ENCODE results near the gene NFIA.

NFIA gene

GRCh38 chr1:61293197-61293596, 210.8 kb downstream of the NFIA start:
- no peak overlapping the region for H3K4me3 ChIP-seq (ENCODE audit: insufficient read depth, low read depth, low read length)
- peaks cover 4% of the 10 kb centered on the region for H3K4me1 ChIP-seq (ENCODE audit: control insufficient read depth, insufficient read depth, low read length)
- 87 to 90% methylated on average over 2 of the region's 2 CpGs for WGBS, 2 experiments
- no peaks in the 10 kb centered on the region for H3K36me3 ChIP-seq (ENCODE audit: control insufficient read depth, insufficient read depth, low read length)
- no peaks in the 10 kb centered on the region for H3K9me3 ChIP-seq (ENCODE audit: control insufficient read depth, low read length)
- no peaks in the 10 kb centered on the region for H3K27me3 ChIP-seq (ENCODE audit: control insufficient read depth, insufficient read depth, low read length, poor library complexity, severe bottlenecking)
- no peak overlapping the region for H3K27ac ChIP-seq (ENCODE audit: insufficient read depth, low read depth, low read length, poor library complexity, severe bottlenecking)

GRCh38 chr1:61293986-61294504, 211.7 kb downstream of the NFIA start:
- Histone ChIP-seq H3K36me3 (ENCODE audit: control insufficient read depth, insufficient read depth, low read length) (no peaks in the 10 kb centered on the region), H3K4me1 (ENCODE audit: control insufficient read depth, insufficient read depth, low read length) (peaks cover 4% of the 10 kb centered on the region), H3K4me3 (ENCODE audit: insufficient read depth, low read depth, low read length) (no peak overlapping the region), H3K27me3 (ENCODE audit: control insufficient read depth, insufficient read depth, low read length, poor library complexity, severe bottlenecking) (no peaks in the 10 kb centered on the region), H3K9me3 (ENCODE audit: control insufficient read depth, low read length) (no peaks in the 10 kb centered on the region), H3K27ac (ENCODE audit: insufficient read depth, low read depth, low read length, poor library complexity, severe bottlenecking) (no peak overlapping the region)
- whole genome bisulfite sequencing, 2 experiments, result 80 to 95% methylated on average over 1 to 2 of the region's 2 CpGs

DNA sequence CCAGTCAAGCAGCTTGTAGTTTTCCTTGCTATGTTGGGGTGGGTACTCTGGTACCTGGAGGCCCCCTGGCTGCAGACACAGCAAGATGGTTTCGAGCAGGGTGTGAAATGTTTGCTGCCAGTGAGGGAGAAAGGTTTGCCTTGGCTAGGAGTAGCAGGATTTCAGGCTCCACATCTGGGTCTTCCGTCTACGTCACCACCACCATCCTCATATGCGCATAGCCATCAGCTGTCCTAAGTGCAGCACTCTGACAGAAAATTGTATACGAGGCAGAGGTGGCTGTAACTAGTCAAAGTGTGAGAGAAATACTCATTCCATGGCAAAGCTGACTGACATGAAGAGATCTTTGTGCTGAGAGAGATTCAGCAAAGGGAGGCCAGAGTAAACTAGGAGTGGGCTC, 212.6 kb downstream of the NFIA start:
- H3K27me3 ChIP-seq (ENCODE audit: control insufficient read depth, insufficient read depth, low read length, poor library complexity, severe bottlenecking), result no peaks in the 10 kb centered on the region
- H3K4me1 ChIP-seq (ENCODE audit: control insufficient read depth, insufficient read depth, low read length), result peaks cover 4% of the 10 kb centered on the region
- no peak overlapping the region for H3K4me3 ChIP-seq (ENCODE audit: insufficient read depth, low read depth, low read length)
- no peaks in the 10 kb centered on the region for H3K36me3 ChIP-seq (ENCODE audit: control insufficient read depth, insufficient read depth, low read length)
- 87 to 91% methylated on average over 5 of the region's 5 CpGs for WGBS, 2 experiments
- no peak overlapping the region for H3K27ac ChIP-seq (ENCODE audit: insufficient read depth, low read depth, low read length, poor library complexity, severe bottlenecking)
- no peaks in the 10 kb centered on the region for H3K9me3 ChIP-seq (ENCODE audit: control insufficient read depth, low read length)

GRCh38 chr1:61295818-61296537, 213.6 kb downstream of the NFIA start:
- Histone ChIP-seq H3K36me3 (ENCODE audit: control insufficient read depth, insufficient read depth, low read length) (no peaks in the 10 kb centered on the region), H3K27me3 (ENCODE audit: control insufficient read depth, insufficient read depth, low read length, poor library complexity, severe bottlenecking) (no peaks in the 10 kb centered on the region), H3K4me1 (ENCODE audit: control insufficient read depth, insufficient read depth, low read length) (no peaks in the 10 kb centered on the region), H3K27ac (ENCODE audit: insufficient read depth, low read depth, low read length, poor library complexity, severe bottlenecking) (no peak overlapping the region), H3K9me3 (ENCODE audit: control insufficient read depth, low read length) (no peaks in the 10 kb centered on the region), H3K4me3 (ENCODE audit: insufficient read depth, low read depth, low read length) (no peak overlapping the region)
- WGBS, 2 experiments, result 19 to 27% methylated on average over 2 of the region's 2 CpGs

DNA sequence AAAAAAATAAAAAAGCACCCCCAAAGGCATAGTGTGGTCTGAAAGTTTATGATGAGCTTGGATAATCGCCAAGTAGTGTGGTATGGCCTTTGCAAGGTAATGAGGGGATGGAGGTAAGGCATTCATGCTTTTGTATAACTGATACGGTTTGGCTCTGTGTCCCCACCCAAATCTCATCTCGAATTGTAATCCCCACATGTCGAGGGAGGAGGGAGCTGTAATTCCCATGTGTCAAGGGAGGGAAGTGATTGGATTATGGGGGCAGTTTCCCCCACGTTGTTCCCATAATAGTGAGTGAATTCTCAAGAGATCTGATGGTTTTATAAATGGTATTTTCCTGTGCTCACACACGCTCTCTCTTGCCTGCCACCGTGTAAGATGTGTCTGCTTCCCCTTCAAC, 215.5 kb downstream of the NFIA start:
- H3K4me1 ChIP-seq (ENCODE audit: control insufficient read depth, insufficient read depth, low read length), result no peaks in the 10 kb centered on the region
- no peaks in the 10 kb centered on the region for H3K27me3 ChIP-seq (ENCODE audit: control insufficient read depth, insufficient read depth, low read length, poor library complexity, severe bottlenecking)
- 91 to 93% methylated on average over 7 of the region's 7 CpGs for WGBS, 2 experiments
- no peaks in the 10 kb centered on the region for H3K36me3 ChIP-seq (ENCODE audit: control insufficient read depth, insufficient read depth, low read length)
- no peak overlapping the region for H3K4me3 ChIP-seq (ENCODE audit: insufficient read depth, low read depth, low read length)
- H3K9me3 ChIP-seq (ENCODE audit: control insufficient read depth, low read length), result no peaks in the 10 kb centered on the region
- H3K27ac ChIP-seq (ENCODE audit: insufficient read depth, low read depth, low read length, poor library complexity, severe bottlenecking), result no peak overlapping the region

DNA sequence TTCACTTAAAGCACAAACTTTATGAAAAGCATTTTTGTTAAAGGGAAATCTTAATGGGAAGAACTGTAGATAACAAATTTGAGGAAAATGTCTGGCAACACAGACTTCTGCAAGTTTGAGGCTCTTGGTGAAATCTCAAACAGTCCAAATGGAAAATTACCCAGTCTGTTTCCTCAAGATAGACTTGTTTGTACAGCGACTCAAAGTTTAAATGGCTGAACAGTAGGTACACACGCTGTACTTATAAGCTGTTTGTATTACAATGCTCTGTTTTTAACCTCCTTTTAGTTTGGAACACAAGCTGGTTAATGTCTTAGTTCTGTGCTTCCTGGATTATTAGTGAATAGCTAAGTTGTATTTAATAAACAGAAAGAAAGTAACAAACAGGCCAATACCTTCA, 217.1 kb downstream of the NFIA start:
- H3K4me3 ChIP-seq (ENCODE audit: insufficient read depth, low read depth, low read length), result no peak overlapping the region

GRCh38 chr1:61300899-61301298, 218.5 kb downstream of the NFIA start:
- H3K9me3 ChIP-seq (ENCODE audit: control insufficient read depth, low read length), result no peaks in the 10 kb centered on the region
- H3K36me3 ChIP-seq (ENCODE audit: control insufficient read depth, insufficient read depth, low read length), result no peaks in the 10 kb centered on the region
- 16 to 23% methylated on average over 3 of the region's 3 CpGs for WGBS, 2 experiments
- H3K27me3 ChIP-seq (ENCODE audit: control insufficient read depth, insufficient read depth, low read length, poor library complexity, severe bottlenecking), result no peaks in the 10 kb centered on the region
- H3K4me1 ChIP-seq (ENCODE audit: control insufficient read depth, insufficient read depth, low read length), result no peaks in the 10 kb centered on the region
- no peak overlapping the region for H3K4me3 ChIP-seq (ENCODE audit: insufficient read depth, low read depth, low read length)
- H3K27ac ChIP-seq (ENCODE audit: insufficient read depth, low read depth, low read length, poor library complexity, severe bottlenecking), result no peak overlapping the region

More for the DNA sequence above, 217.1 kb downstream of the NFIA start:
- Histone ChIP-seq H3K27me3 (ENCODE audit: control insufficient read depth, insufficient read depth, low read length, poor library complexity, severe bottlenecking) (no peaks in the 10 kb centered on the region), H3K36me3 (ENCODE audit: control insufficient read depth, insufficient read depth, low read length) (no peaks in the 10 kb centered on the region), H3K4me1 (ENCODE audit: control insufficient read depth, insufficient read depth, low read length) (no peaks in the 10 kb centered on the region), H3K27ac (ENCODE audit: insufficient read depth, low read depth, low read length, poor library complexity, severe bottlenecking) (no peak overlapping the region), H3K9me3 (ENCODE audit: control insufficient read depth, low read length) (no peaks in the 10 kb centered on the region)
- WGBS, 2 experiments, result 95% methylated on average over 2 of the region's 2 CpGs

DNA sequence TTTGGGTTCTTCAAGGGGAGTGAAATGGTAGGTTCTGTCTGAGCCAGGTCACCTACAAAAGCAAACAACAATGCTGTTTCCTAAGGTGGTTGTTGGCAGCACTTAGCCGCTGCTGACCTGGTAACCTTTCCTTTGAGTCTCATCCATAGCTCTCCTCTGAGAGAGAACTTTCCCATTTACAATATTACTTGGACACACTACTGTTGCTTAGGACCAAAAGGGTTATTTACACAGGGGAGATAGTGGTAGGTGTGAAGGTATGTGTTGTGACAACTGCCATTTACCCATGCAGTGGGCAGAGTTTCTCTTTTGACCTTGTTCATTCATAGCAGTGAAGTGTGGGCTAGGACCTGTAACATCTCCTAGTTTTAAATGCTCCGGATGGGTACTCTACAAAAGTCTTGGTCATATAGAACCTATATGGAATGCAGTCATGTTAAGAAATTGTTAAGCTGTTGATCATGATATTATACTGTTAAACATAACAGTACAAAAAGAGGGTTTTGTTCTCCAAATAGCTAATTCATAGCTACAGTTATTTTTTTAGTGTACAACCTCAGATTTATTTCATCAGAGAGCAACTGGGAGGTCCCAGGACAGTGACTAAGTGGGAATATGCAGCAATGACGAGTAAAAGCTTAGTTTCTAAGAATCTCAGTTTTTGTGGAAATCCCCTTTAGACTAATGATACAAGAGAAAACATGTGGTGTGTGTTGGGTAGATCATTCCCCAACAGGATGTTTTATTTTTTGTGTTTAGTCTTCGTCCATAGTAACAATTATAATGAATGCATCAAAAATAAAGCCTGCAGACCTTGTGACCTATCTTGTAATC, 219.7 kb downstream of the NFIA start:
- Histone ChIP-seq H3K4me3 (ENCODE audit: insufficient read depth, low read depth, low read length) (no peak overlapping the region), H3K27me3 (ENCODE audit: control insufficient read depth, insufficient read depth, low read length, poor library complexity, severe bottlenecking) (no peaks in the 10 kb centered on the region), H3K4me1 (ENCODE audit: control insufficient read depth, insufficient read depth, low read length) (no peaks in the 10 kb centered on the region), H3K9me3 (ENCODE audit: control insufficient read depth, low read length) (no peaks in the 10 kb centered on the region), H3K27ac (ENCODE audit: insufficient read depth, low read depth, low read length, poor library complexity, severe bottlenecking) (no peak overlapping the region), H3K36me3 (ENCODE audit: control insufficient read depth, insufficient read depth, low read length) (no peaks in the 10 kb centered on the region)
- 85 to 88% methylated on average over 2 to 4 of the region's 4 CpGs for WGBS, 2 experiments

- Histone ChIP-seq H3K36me3 (ENCODE audit: control insufficient read depth, insufficient read depth, low read length) (no peaks in the 10 kb centered on the region), H3K4me1 (ENCODE audit: control insufficient read depth, insufficient read depth, low read length) (no peaks in the 10 kb centered on the region), H3K27ac (ENCODE audit: insufficient read depth, low read depth, low read length, poor library complexity, severe bottlenecking) (no peak overlapping the region), H3K4me3 (ENCODE audit: insufficient read depth, low read depth, low read length) (no peak overlapping the region), H3K27me3 (ENCODE audit: control insufficient read depth, insufficient read depth, low read length, poor library complexity, severe bottlenecking) (no peaks in the 10 kb centered on the region), H3K9me3 (ENCODE audit: control insufficient read depth, low read length) (no peaks in the 10 kb centered on the region)
- 92 to 100% methylated on average over 3 of the region's 3 CpGs for WGBS, 2 experiments
Observed at GRCh38 chr1:61307422-61308142, 225.2 kb downstream of the NFIA start.

- Histone ChIP-seq H3K4me1 (ENCODE audit: control insufficient read depth, insufficient read depth, low read length) (no peaks in the 10 kb centered on the region), H3K9me3 (ENCODE audit: control insufficient read depth, low read length) (no peaks in the 10 kb centered on the region), H3K4me3 (ENCODE audit: insufficient read depth, low read depth, low read length) (no peak overlapping the region), H3K36me3 (ENCODE audit: control insufficient read depth, insufficient read depth, low read length) (no peaks in the 10 kb centered on the region), H3K27ac (ENCODE audit: insufficient read depth, low read depth, low read length, poor library complexity, severe bottlenecking) (no peak overlapping the region), H3K27me3 (ENCODE audit: control insufficient read depth, insufficient read depth, low read length, poor library complexity, severe bottlenecking) (no peaks in the 10 kb centered on the region)
- WGBS, 2 experiments, result 92 to 97% methylated on average over 3 of the region's 3 CpGs
Observed at GRCh38 chr1:61310057-61310456, 227.7 kb downstream of the NFIA start.

Data from ectodermal cell (in vitro differentiated cells).